ENCODE results near the gene CELSR1. TPM values are rescaled to one million over a fixed set of nuclear protein-coding genes. Genes with fewer than 3 reads are reported as not detected.
A peak's percentile ranks its signal among the peaks of the same experiment; 100 is the strongest.

CELSR1 gene
- total and polyA plus RNA-seq, 7 donors, result 0.09 to 0.39 (median 0.18) TPM

DNA sequence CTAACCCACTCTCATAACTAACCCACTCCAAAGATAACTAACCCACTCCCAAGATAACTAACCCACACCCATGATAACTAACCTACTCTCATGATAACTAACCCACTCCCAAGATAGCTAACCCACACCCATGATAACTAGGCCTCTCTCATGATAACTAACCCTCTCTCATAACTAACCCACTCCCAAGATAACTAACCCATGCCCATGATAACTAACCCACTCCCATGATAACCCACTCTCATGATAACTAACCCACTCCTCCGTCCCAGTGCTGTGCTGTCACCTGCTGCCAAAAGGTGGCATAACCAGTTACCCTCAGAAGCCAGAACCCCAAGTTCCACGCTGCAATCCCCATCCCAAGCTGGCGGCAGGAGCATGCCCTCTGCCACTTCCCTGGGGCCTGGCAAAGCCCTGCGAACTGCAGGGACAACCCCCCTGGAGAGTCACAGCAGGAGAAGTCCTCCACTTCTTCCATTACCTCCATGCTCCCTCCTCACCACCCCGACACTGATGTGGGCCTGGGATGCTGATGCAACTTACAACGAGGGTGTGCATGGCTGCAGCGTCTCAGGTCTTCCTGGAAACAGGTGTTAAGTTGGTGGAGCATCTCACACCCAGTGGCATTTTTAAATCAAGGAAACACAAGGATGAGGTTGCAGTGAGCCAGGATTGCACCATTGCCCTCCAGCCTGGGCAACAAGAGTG, 30.8 kb upstream of the CELSR1 start:
- Histone ChIP-seq H3K27me3 (ENCODE audit: insufficient read depth in 3 of 3, low read length in 2 of 3) (no peaks in the 10 kb centered on the region), H3K36me3 (ENCODE audit: insufficient read depth in 1 of 2, low read depth in 1 of 2) (no peaks in the 10 kb centered on the region), H3K9me3 (peaks cover 5% of the 10 kb centered on the region), H3K27ac (no peak overlapping the region), H3K4me3 (no peak overlapping the region), H3K4me1 (no peaks in the 10 kb centered on the region)
- DNase-seq (peak in 1 of 2 donors; percentile 19), ATAC-seq (no peak)
- WGBS, 3 donors, result 59 to 65% (median 60%) methylated on average over 7 of the region's 7 CpGs
- intact Hi-C loops (cut with DNase I), result loop anchor here in 1 of 2 donors (10.0 kb wide), 1 partner anchor 167 kb away; the partner anchor contains the start of gene CERK
- TF ChIP-seq, protein P1, sequence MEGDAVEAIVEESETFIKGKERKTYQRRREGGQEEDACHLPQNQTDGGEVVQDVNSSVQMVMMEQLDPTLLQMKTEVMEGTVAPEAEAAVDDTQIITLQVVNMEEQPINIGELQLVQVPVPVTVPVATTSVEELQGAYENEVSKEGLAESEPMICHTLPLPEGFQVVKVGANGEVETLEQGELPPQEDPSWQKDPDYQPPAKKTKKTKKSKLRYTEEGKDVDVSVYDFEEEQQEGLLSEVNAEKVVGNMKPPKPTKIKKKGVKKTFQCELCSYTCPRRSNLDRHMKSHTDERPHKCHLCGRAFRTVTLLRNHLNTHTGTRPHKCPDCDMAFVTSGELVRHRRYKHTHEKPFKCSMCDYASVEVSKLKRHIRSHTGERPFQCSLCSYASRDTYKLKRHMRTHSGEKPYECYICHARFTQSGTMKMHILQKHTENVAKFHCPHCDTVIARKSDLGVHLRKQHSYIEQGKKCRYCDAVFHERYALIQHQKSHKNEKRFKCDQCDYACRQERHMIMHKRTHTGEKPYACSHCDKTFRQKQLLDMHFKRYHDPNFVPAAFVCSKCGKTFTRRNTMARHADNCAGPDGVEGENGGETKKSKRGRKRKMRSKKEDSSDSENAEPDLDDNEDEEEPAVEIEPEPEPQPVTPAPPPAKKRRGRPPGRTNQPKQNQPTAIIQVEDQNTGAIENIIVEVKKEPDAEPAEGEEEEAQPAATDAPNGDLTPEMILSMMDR (IDR thresholded peaks at IDR 0.05), result no peak

GRCh38 chr22:46567471-46567870, 30.1 kb upstream of the CELSR1 start:
- 90 to 100% (median 100%) methylated on average over 1 of the region's 1 CpG for WGBS, 3 donors
- TF ChIP-seq, protein P1 (IDR thresholded peaks at IDR 0.05), result no peak
- Histone ChIP-seq H3K27me3 (ENCODE audit: insufficient read depth in 3 of 3, low read length in 2 of 3) (no peaks in the 10 kb centered on the region), H3K4me1 (no peaks in the 10 kb centered on the region), H3K9me3 (peaks cover 5% of the 10 kb centered on the region), H3K36me3 (ENCODE audit: insufficient read depth in 1 of 2, low read depth in 1 of 2) (no peaks in the 10 kb centered on the region), H3K4me3 (no peak overlapping the region), H3K27ac (no peak overlapping the region)
- ATAC-seq (no peak), DNase-seq (no peak)
- intact Hi-C loops (cut with DNase I), result loop anchor here in 1 of 2 donors (10.0 kb wide), 1 partner anchor 167 kb away; the partner anchor contains the start of gene CERK

DNA sequence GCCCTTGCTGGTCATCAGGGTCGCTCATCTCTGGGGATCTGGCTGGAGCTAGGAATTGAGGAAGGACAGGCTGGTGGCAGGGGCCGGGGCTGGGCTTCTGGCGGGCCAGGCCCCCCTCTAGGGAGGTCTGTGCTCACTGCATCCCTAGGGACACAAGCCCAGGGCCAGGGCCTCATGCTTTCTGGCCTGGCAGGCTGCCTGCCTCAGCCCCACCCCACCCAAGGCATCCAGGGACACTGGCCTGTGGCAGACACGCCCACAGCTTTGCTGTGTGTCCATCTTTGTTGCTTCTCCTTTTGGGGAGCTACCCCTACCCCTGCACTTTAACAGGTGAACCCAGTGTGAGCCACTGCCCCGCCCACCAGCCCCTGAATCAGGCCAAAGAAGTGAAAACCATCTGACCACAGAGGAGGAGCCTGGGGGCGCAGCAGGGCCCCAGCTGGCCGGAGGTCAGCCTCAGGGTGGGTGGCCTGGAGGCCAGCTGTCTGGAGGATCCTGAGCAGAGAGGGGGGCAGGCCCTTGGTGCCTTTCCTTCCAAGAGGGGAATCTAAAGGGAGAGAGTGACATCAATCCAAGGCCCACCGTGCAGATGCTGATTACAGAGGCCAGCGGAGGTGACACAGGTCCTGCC, 26.8 kb upstream of the CELSR1 start:
- intact Hi-C loops (cut with DNase I), result loop anchor here (5.0 to 10.0 kb wide), 2 partner anchors 113 to 171 kb away; partner anchors contain the start of gene CERK (in 1 of the 2)
- Histone ChIP-seq H3K4me3 (no peak overlapping the region), H3K27me3 (ENCODE audit: insufficient read depth in 3 of 3, low read length in 2 of 3) (no peaks in the 10 kb centered on the region), H3K9me3 (no peaks in the 10 kb centered on the region), H3K4me1 (no peaks in the 10 kb centered on the region), H3K27ac (no peak overlapping the region), H3K36me3 (ENCODE audit: insufficient read depth in 1 of 2, low read depth in 1 of 2) (no peaks in the 10 kb centered on the region)
- 54 to 65% (median 59%) methylated on average over 9 of the region's 9 CpGs for WGBS, 3 donors
- ATAC-seq (peak in 1 of 4 donors; percentile 10), DNase-seq (peak in 1 of 2 donors; percentile 72)
- TF ChIP-seq, protein P1 (IDR thresholded peaks at IDR 0.05), result no peak

DNA sequence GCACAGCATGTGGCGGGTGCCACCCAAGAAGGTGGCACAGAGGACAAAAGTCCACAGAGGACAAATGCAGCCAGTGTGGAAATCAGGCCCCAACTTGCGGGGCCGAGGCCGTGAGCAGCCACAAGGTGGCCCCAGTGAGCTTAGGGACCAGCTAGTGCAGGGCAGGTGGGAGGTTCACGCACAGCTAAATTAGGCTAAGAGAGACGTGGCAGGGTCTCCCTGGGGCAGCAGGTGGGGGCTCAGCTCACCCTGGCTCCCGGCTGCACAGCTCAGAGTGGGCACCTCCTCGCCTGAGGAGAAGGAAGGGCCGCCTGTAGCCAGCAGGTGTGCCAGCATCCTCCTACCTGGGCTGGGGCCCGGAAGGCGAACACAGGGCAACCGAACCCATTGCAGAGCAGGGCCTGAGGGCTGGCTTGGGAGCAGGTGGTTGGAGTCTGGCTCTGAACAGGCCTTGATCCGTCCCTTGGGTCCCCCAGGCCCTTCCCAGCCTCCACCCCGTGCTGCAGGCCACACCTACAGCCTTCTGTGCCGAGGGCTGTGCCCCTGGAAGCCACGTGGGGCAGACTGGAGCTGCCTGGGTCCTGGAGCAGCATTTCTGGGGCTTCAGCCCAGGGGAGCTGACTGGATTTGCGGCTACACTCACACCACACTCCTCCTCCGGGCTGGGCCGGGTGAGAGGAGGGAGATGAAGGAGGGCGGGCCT, 26.1 kb upstream of the CELSR1 start:
- TF ChIP-seq, protein P1 (IDR thresholded peaks at IDR 0.05), result peak; percentile 75
- Histone ChIP-seq H3K27ac (no peak overlapping the region), H3K27me3 (ENCODE audit: insufficient read depth in 3 of 3, low read length in 2 of 3) (no peaks in the 10 kb centered on the region), H3K4me1 (no peaks in the 10 kb centered on the region), H3K4me3 (peak overlapping the region; percentile 8), H3K9me3 (no peaks in the 10 kb centered on the region), H3K36me3 (ENCODE audit: insufficient read depth in 1 of 2, low read depth in 1 of 2) (no peaks in the 10 kb centered on the region)
- 19 to 27% (median 23%) methylated on average over 15 to 20 of the region's 20 CpGs for WGBS, 3 donors
- ATAC-seq, result peak; percentile 89 to 94 (median 90)
- intact Hi-C loops (cut with DNase I), result loop anchor here (5.0 to 10.0 kb wide), 2 partner anchors 114 to 171 kb away; partner anchors contain the start of gene CERK (in 1 of the 2)
- peak; percentile 77 to 88 for DNase-seq
